WI38 (cell line): Measurements from ENCODE around the gene PLD3.
"Not testable (repeated sequence)": the region's sequence is repeated elsewhere in the genome, so short reads cannot be mapped to it uniquely, and the experiment has no call there.

Experiments
- H3K4me3 ChIP-seq: 2 replicates; pipeline ENCODE4 v1.5.1; 2011; ENCODE audit warnings: low read depth, mild to moderate bottlenecking, control low read depth, low read length
- TF ChIP-seq, protein P1 (sequence below): IDR thresholded peaks from 2 replicates; pipeline ENCODE4 v1.5.1; 2012; ENCODE audit warnings: low read depth, mild to moderate bottlenecking, control low read depth, low read length

Gene PLD3

DNA sequence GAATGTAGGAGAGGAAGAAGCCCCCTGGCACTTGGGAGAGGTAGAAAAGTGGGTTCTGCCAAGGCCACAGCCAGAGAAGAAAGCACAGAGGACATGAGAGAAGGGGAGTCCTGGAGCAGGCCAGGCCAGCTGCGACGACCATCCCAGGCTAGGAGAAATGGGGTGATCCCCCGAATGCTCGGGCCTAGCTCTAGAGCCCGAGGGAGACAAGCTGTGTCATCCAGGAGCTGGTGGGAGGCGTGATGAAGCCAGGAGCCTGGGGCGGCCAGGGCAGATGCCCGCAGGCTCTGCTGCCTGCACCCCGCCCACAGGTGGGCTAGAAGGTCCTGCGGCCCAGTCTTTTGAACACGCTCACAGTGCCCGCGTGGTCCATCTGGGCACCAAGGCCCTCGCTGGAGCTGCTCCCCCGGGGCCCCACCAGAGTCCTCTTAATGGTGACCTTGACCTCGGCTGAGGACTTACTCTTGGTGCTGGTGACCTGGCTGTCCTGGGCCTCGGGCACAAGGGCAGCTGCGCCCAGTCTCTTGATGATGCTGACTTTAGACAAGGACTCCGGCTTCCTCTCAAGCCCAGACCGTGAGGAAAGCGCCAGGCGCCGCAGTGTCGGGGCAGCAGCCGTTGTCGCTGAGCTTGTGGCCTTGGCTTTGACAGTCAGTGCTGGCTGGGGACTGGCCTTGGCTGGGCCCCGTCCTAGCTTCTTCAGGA lies 26.8 kb upstream of the PLD3 start:
- TF ChIP-seq, protein P1, sequence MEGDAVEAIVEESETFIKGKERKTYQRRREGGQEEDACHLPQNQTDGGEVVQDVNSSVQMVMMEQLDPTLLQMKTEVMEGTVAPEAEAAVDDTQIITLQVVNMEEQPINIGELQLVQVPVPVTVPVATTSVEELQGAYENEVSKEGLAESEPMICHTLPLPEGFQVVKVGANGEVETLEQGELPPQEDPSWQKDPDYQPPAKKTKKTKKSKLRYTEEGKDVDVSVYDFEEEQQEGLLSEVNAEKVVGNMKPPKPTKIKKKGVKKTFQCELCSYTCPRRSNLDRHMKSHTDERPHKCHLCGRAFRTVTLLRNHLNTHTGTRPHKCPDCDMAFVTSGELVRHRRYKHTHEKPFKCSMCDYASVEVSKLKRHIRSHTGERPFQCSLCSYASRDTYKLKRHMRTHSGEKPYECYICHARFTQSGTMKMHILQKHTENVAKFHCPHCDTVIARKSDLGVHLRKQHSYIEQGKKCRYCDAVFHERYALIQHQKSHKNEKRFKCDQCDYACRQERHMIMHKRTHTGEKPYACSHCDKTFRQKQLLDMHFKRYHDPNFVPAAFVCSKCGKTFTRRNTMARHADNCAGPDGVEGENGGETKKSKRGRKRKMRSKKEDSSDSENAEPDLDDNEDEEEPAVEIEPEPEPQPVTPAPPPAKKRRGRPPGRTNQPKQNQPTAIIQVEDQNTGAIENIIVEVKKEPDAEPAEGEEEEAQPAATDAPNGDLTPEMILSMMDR = no peak
- no peak overlapping the region for H3K4me3 ChIP-seq

DNA sequence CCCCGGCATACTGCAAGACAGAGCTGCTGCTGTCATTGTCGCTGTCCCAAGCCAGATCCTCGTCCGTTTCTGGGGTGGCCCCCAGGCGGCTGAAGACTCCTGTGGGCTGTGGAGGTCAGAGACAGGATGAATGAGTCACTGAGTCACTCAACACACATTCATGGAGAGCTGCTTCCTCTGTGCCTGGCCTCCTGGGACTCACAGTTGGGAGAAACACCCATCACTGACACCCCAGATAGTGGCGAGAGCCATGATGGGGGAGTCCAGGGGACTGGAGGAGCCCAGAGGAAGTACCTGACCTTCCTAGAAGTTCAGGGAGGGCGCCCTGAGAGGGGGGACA lies 26.3 kb upstream of the PLD3 start:
- TF ChIP-seq, protein P1 = no peak
- H3K4me3 ChIP-seq = no peak overlapping the region

DNA sequence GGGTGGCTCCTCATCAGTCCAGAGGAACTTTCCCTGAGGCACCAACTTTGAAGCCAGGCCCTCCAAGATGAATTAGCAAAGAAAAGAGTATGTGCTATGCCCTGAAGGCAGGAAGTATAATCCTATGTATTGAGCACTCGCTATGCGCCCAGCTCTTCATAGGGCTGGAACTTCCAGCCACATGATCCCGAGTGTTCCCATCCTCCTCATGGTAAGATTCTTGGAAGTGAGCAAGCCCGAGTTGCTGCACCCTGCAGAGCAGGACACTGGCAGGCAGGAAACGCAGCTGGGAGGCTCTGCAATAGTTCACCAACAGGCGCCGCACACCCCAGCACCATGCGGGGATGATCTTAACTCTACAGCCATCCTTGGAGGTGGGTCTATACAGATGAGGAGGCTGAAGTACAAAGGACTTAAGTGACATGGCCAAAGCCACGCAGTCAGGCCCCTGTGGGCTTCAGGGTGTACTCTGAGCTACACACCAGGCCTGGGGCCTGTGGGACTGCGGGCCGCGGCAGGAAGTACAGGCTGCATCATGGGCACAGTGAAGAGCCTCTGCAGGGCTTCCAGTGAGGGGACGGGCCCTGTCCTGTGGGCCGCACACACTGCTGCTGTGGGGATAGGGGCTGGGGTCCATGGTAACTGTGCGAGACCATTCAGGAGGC lies 25.4 kb upstream of the PLD3 start:
- no peak overlapping the region for H3K4me3 ChIP-seq
- TF ChIP-seq, protein P1 = no peak

- TF ChIP-seq, protein P1 = no peak
- no peak overlapping the region for H3K4me3 ChIP-seq
Measured at GRCh38 chr19:40323705-40324104, 24.8 kb upstream of the PLD3 start.

- TF ChIP-seq, protein P1 = no peak
- H3K4me3 ChIP-seq = no peak overlapping the region
Measured at GRCh38 chr19:40326201-40326600, 22.3 kb upstream of the PLD3 start.

- TF ChIP-seq, protein P1 = no peak
- no peak overlapping the region for H3K4me3 ChIP-seq
Measured at GRCh38 chr19:40331052-40331451, 17.4 kb upstream of the PLD3 start.

GRCh38 chr19:40332669-40333068 lies 15.8 kb upstream of the PLD3 start:
- TF ChIP-seq, protein P1 = no peak
- H3K4me3 ChIP-seq = no peak overlapping the region

DNA sequence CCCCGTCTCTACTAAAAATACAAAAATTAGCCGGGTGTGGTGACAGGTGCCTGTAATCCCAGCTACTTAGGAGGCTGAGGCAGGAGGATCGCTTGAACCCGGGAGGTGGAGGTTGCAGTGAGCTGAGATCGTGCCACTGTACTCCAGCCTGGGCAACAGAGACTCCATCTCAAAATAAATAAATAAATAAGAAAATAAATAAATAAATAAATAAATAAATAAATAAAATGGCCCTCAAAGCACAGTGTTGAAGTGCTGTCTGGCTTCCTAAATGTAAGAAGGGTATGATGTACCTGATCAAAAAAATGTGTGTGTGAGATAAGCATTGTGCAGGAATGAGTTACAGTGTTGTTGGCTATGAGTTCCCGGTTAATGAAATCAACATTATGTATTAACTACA lies 15.4 kb upstream of the PLD3 start:
- not testable (repeated sequence) for H3K4me3 ChIP-seq
